Aorta (tissue), 5 donors: ENCODE results near the gene ADSS1. TPM values are rescaled to one million over a fixed set of nuclear protein-coding genes. Genes with fewer than 3 reads are reported as not detected.

Source experiments
- ATAC-seq: fragments of 200-7000 bp; cut with Tn5 transposase; one replicate; pipeline ENCODE4 v1.9.1; 2022; ENCODE audit warnings: moderate library complexity; ENCODE audit not compliant: low FRiP score
- DNase-seq, 2 donors: peaks; one replicate each; pipeline ENCODE4 v3.0.0-alpha.2; 2020
- H3K27ac ChIP-seq, 2 donors: one replicate each; pipeline ENCODE4 v1.5.1; 2013; ENCODE audit warnings: low read length in 2 of 2, mild to moderate bottlenecking in 2 of 2, moderate library complexity in 2 of 2, control low read depth in 1 of 2, inconsistent platforms in 1 of 2, low read depth in 1 of 2
- H3K27me3 ChIP-seq, 2 donors: one replicate each; pipeline ENCODE4 v1.6.1; 2013; ENCODE audit warnings: control low read depth in 1 of 2, low read length in 1 of 2, mild to moderate bottlenecking in 1 of 2, moderate library complexity in 1 of 2; ENCODE audit not compliant: insufficient read depth in 2 of 2, control insufficient read depth in 1 of 2
- H3K36me3 ChIP-seq, 2 donors: one replicate each; pipeline ENCODE4 v1.6.1; 2013; ENCODE audit warnings: control low read depth in 1 of 2, low read length in 1 of 2, mild to moderate bottlenecking in 1 of 2; ENCODE audit not compliant: insufficient read depth in 2 of 2, control insufficient read depth in 1 of 2
- H3K4me1 ChIP-seq, 2 donors: one replicate each; pipeline ENCODE4 v1.6.1; 2013; ENCODE audit warnings: low read length in 2 of 2, control low read depth in 1 of 2, mild to moderate bottlenecking in 1 of 2, moderate library complexity in 1 of 2; ENCODE audit not compliant: insufficient read depth in 2 of 2, control insufficient read depth in 1 of 2
- H3K4me3 ChIP-seq, 2 donors: one replicate each; pipeline ENCODE4 v1.5.1; 2013; ENCODE audit warnings: low read length in 2 of 2, control low read depth in 1 of 2, mild to moderate bottlenecking in 1 of 2
- H3K9me3 ChIP-seq: one replicate; pipeline ENCODE4 v1.6.1; 2013; ENCODE audit warnings: mild to moderate bottlenecking, low read length; ENCODE audit not compliant: control insufficient read depth
- WGBS, 2 donors: extraction: QIAGEN DNeasy Blood & Tissue Kit; methylation state at CpG; one replicate each; pipeline ENCODE4 v1.1.7; 2013; 5-methylcytosine and 5-hydroxymethylcytosine counted together
- intact Hi-C, 2 donors: fragments of 100-400 bp; cut with DNase I; formaldehyde crosslinking; loops; one replicate each; pipeline versions ENCODE4 v1.14.2 to v1.15.0; 2022
- polyA plus RNA-seq, 2 donors: library from polyadenylated mRNA; stranded (reverse); fragments of 200-250 nt; gene quantifications; one replicate each; pipeline ENCODE4 v1.2.3, GENCODE V29; 2013
- total RNA-seq, 2 donors: library from RNA; stranded (reverse); fragmentation: NEBNext Ultra II Directional; extraction: Animal tissue kit (Norgen Biotek cat#: 25700); gene quantifications; one replicate each; pipeline ENCODE4 v1.2.1, GENCODE V29; 2021
- donor health status: healthy with polysubstance abuse.
- donor health status: Bipolar disorder and iron deficiency.
- donor health status: DM: no; HTN: no; CAD: no.
- donor health status: DM: no; HTN: no; CAD: no.
- donor health status: DM: yes; HTN: yes; CAD: no.

The ADSS1 gene
- total and polyA plus RNA-seq, 4 donors: 25.0 to 80.2 (median 54.0) TPM

DNA sequence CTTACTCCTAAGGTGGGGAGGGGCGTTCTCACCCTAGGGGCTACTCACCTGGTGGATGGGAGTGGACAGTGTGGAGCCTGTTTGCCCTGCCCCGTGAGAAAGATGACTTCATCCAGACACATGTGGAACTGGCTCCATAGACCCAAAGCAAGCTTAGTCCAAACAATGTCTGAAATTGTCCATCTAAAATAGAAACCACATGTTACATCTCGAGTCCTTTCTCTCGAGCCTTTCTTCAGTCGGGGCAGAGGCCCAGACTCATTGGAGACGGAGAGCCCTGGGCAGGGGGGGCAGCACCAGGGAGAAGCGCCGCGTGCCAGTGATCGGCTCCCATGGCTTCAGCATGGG, 33.2 kb downstream of the ADSS1 start:
- 71 to 77% methylated on average over 10 of the region's 10 CpGs for WGBS, 2 donors
- no peak for ATAC-seq
- Histone ChIP-seq H3K36me3 (peaks cover 0 to 5% of the 10 kb centered on the region in 2 donors), H3K27me3 (no peaks in the 10 kb centered on the region), H3K27ac (no peak overlapping the region), H3K4me3 (no peak overlapping the region), H3K9me3 (no peaks in the 10 kb centered on the region), H3K4me1 (no peaks in the 10 kb centered on the region)
- intact Hi-C loops: no loop called here
- no peak for DNase-seq

GRCh38 chr14:104757681-104758392, 33.8 kb downstream of the ADSS1 start:
- Histone ChIP-seq H3K4me3 (no peak overlapping the region), H3K27me3 (no peaks in the 10 kb centered on the region), H3K27ac (no peak overlapping the region), H3K4me1 (no peaks in the 10 kb centered on the region), H3K36me3 (peaks cover 0 to 5% of the 10 kb centered on the region in 2 donors), H3K9me3 (no peaks in the 10 kb centered on the region)
- no peak for ATAC-seq
- 88 to 89% methylated on average over 19 of the region's 19 CpGs for WGBS, 2 donors
- intact Hi-C loops: no loop called here
- no peak for DNase-seq

- intact Hi-C loops: no loop called here
- Histone ChIP-seq H3K27me3 (no peaks in the 10 kb centered on the region), H3K27ac (no peak overlapping the region), H3K9me3 (no peaks in the 10 kb centered on the region), H3K4me3 (no peak overlapping the region), H3K36me3 (peaks cover 0 to 5% of the 10 kb centered on the region in 2 donors), H3K4me1 (no peaks in the 10 kb centered on the region)
- DNase-seq: no peak
- 83 to 86% methylated on average over 30 of the region's 30 CpGs for WGBS, 2 donors
- ATAC-seq: no peak
These were observed 35.2 kb downstream of the ADSS1 start for GRCh38 chr14:104758981-104759969.

GRCh38 chr14:104765517-104765916, 41.5 kb downstream of the ADSS1 start:
- intact Hi-C loops: no loop called here
- no peaks in the 10 kb centered on the region for H3K4me1 ChIP-seq
- H3K27me3 ChIP-seq: no peaks in the 10 kb centered on the region
- ATAC-seq: no peak
- H3K27ac ChIP-seq: no peak overlapping the region
- H3K4me3 ChIP-seq: no peak overlapping the region
- no peak for DNase-seq
- WGBS, 2 donors: 92 to 94% methylated on average over 3 of the region's 3 CpGs
- no peaks in the 10 kb centered on the region for H3K36me3 ChIP-seq
- H3K9me3 ChIP-seq: no peaks in the 10 kb centered on the region

GRCh38 chr14:104766256-104766862, 42.3 kb downstream of the ADSS1 start:
- intact Hi-C loops: no loop called here
- no peak overlapping the region for H3K4me3 ChIP-seq
- 97 to 99% methylated on average over 4 of the region's 4 CpGs for WGBS, 2 donors
- H3K9me3 ChIP-seq: no peaks in the 10 kb centered on the region
- H3K27me3 ChIP-seq: no peaks in the 10 kb centered on the region
- ATAC-seq (no peak), DNase-seq (no peak)
- no peaks in the 10 kb centered on the region for H3K4me1 ChIP-seq
- H3K36me3 ChIP-seq: no peaks in the 10 kb centered on the region
- no peak overlapping the region for H3K27ac ChIP-seq

- no peak for ATAC-seq
- DNase-seq: no peak
- Histone ChIP-seq H3K27ac (no peak overlapping the region), H3K4me3 (no peak overlapping the region), H3K4me1 (no peaks in the 10 kb centered on the region), H3K9me3 (no peaks in the 10 kb centered on the region), H3K36me3 (no peaks in the 10 kb centered on the region), H3K27me3 (no peaks in the 10 kb centered on the region)
- WGBS, 2 donors: 86 to 89% methylated on average over 15 of the region's 15 CpGs
- intact Hi-C loops: loop anchor here in 1 of 2 donors (1.0 kb wide), 1 partner anchor 28 kb away; the partner anchor contains the start of gene AKT1
These were observed 43.0 kb downstream of the ADSS1 start for GRCh38 chr14:104766863-104767633.

GRCh38 chr14:104767634-104767918, 43.5 kb downstream of the ADSS1 start:
- DNase-seq (no peak), ATAC-seq (no peak)
- 83 to 91% methylated on average over 5 of the region's 5 CpGs for WGBS, 2 donors
- H3K4me3 ChIP-seq: no peak overlapping the region
- no peak overlapping the region for H3K27ac ChIP-seq
- no peaks in the 10 kb centered on the region for H3K9me3 ChIP-seq
- no peaks in the 10 kb centered on the region for H3K36me3 ChIP-seq
- no peaks in the 10 kb centered on the region for H3K27me3 ChIP-seq
- intact Hi-C loops: loop anchor here in 1 of 2 donors (1.0 kb wide), 1 partner anchor 28 kb away; the partner anchor contains the start of gene AKT1
- no peaks in the 10 kb centered on the region for H3K4me1 ChIP-seq
